ENCODE results near the gene COL5A1.

COL5A1 gene

DNA sequence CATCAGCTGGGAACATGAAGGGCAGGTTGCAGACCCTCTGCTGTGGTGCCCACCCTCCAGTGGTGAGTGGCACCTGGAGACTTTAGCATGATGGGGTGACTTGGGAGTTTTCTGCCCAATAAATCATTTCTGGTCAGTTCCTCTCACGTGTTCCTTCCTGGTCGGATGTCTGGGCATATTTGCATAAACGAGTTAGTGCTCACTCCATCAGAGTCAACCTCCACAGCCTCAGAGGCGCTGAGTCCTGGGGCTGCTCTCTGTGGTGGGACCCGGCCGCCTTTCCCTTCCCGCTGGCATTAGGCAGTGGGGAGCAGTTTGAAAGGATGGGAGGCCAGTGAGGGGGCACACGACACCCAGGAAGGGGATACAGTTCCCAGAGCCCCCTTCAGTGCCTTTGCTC lies 125.0 kb downstream of the COL5A1 start:
- H3K4me3 ChIP-seq (ENCODE audit: low read depth, low read length), result no peak overlapping the region; the same call in 1 of the 2 replicates
- peak; percentile 12 for DNase-seq (ENCODE audit: low read depth)
- TF ChIP-seq, protein P1, sequence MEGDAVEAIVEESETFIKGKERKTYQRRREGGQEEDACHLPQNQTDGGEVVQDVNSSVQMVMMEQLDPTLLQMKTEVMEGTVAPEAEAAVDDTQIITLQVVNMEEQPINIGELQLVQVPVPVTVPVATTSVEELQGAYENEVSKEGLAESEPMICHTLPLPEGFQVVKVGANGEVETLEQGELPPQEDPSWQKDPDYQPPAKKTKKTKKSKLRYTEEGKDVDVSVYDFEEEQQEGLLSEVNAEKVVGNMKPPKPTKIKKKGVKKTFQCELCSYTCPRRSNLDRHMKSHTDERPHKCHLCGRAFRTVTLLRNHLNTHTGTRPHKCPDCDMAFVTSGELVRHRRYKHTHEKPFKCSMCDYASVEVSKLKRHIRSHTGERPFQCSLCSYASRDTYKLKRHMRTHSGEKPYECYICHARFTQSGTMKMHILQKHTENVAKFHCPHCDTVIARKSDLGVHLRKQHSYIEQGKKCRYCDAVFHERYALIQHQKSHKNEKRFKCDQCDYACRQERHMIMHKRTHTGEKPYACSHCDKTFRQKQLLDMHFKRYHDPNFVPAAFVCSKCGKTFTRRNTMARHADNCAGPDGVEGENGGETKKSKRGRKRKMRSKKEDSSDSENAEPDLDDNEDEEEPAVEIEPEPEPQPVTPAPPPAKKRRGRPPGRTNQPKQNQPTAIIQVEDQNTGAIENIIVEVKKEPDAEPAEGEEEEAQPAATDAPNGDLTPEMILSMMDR (IDR thresholded peaks at IDR 0.05; ENCODE audit: insufficient read depth, low read depth, low read length, missing control alignments), result no peak

DNA sequence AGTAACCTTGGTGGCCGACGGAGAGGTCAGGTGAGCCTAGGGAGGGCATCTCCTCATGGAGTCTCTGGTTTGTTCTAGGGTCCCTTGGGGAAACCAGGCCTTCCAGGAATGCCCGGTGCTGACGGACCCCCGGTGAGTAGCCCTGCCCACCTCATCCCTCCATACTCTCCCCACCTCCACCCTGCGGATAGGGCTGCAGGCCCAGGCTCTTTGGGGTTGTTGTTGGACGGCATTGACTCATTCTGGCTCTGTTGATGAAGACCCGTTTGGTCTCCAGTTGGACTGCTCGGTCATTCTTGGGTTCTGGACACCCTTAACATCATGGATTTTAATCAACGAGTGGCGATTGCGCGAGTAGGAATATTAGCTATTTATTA lies 126.7 kb downstream of the COL5A1 start:
- DNase-seq (ENCODE audit: low read depth), result no peak
- TF ChIP-seq, protein P1 (IDR thresholded peaks at IDR 0.05; ENCODE audit: insufficient read depth, low read depth, low read length, missing control alignments), result no peak
- no peak overlapping the region for H3K4me3 ChIP-seq (ENCODE audit: low read depth, low read length)

DNA sequence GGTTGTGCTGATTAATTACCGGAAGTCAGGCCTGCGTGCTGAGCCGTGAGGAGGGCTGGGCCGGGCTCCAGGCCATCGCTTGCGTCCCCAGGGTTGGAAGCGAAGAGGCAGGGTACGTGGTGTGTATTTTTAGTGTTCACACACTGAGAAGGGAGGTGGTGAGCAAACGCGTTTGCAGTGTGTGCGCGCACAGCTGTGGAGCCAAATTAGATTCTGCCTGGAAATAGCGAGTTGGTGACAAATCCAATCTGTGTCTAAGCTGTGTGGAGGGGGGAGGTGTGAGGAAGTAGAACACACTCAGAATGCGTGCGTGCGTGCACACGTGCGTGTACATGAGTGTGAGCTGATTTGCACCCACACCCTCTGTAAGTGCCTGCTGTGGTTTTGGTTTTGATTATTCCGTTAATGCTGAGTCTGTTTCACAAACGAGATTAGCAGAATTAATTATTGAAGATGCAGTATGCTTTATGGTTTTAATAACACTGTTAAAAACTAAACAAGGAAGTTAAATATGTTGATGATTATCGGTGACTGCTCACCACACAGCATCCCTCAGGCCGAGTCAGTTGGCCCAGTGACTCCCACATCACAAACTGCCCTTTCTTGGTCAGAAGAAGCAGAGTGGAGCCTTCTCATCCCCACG lies 127.2 kb downstream of the COL5A1 start:
- TF ChIP-seq, protein P1 (IDR thresholded peaks at IDR 0.05; ENCODE audit: insufficient read depth, low read depth, low read length, missing control alignments), result no peak
- no peak for DNase-seq (ENCODE audit: low read depth)
- no peak overlapping the region for H3K4me3 ChIP-seq (ENCODE audit: low read depth, low read length)

DNA sequence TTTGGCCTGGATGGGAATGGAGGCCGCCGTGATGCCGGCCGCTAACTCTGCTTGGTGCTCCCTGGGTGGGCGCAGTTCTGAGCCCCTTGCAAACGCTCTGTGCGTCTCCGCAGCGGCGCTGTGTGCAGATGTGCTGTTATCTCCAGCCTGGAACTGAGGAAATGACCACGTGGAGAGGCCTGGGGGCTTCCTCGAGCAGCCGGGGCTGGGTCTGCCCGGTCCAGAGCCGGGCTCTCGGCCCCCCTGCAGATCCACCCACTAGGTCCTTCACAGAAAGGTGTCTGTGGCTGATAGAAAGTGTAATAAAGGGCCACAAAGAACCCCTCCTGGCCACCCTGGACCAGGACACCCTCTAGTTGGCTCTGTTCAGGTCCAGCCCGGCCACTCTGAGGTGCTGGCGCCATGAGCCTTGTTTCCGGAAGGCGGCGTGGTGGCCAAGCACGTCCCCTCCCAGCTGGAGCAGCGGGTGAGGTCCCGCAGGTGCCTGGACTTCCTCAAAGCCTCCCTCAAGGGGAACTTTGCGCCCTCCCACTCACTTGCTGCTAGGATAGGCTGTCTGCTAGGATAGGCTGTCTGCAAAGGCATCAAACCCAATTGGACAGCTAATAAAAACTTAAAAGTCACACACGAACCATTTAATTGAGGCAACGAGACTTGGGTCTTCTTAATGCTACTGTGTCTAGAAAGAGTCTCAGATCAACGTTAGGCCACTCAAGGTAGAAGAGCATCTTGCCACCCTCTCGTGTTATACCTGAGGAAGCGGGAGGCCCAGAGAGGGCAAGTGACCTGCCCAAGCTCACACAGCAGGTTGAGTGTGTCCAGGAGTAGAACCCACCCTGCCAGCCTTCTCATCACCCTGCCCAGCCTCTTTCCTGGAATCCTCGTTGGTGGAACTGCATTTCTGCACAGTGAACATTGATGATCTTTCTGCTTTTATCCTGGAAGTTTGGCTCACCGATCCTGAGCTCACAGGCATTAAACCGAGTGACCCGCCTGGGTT lies 129.7 kb downstream of the COL5A1 start:
- TF ChIP-seq, protein P1 (IDR thresholded peaks at IDR 0.05; ENCODE audit: insufficient read depth, low read depth, low read length, missing control alignments), result no peak
- DNase-seq (ENCODE audit: low read depth), result no peak
- H3K4me3 ChIP-seq (ENCODE audit: low read depth, low read length), result no peak overlapping the region

DNA sequence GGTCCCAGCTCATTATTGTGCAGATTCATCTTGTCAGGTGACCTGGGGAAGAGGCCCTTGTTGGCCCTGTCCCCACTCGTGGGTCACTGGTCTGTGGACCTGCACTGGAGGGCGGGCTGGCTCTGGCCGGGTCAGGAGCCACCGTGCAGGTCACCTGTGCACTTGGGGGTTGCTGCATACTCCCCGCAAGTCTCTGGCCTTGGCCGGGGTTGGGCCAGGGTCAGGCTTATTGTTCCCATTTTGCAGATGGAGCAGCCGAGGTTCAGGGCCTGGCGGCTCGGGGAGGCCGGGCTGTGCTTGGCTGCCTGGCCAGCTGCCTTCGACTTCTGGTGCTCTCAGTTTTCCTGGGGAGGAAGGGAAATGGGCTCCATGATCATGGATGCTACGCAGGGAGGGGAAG lies 130.7 kb downstream of the COL5A1 start:
- H3K4me3 ChIP-seq (ENCODE audit: low read depth, low read length), result no peak overlapping the region
- TF ChIP-seq, protein P1 (IDR thresholded peaks at IDR 0.05; ENCODE audit: insufficient read depth, low read depth, low read length, missing control alignments), result no peak
- no peak for DNase-seq (ENCODE audit: low read depth)

DNA sequence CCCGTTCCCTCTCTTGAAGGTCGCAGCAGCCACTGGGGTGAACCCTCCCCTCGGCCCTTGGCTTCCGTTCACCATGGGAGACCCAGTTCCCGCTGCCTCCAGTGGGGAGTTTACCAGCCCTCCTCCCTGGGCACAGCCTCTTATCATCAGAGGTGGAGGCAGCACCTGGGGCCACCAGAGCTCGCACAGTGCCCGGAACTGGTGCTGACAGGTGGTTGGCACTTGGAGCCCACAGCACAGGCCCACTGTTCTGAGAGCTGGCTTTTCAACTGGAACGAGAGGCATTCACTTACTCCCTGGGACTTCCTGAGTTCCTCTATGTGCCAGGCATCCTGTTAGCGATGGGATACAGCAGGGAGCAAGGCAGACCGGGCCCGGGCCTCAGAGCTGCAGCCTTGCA lies 132.2 kb downstream of the COL5A1 start:
- H3K4me3 ChIP-seq (ENCODE audit: low read depth, low read length), result no peak overlapping the region
- TF ChIP-seq, protein P1 (IDR thresholded peaks at IDR 0.05; ENCODE audit: insufficient read depth, low read depth, low read length, missing control alignments), result no peak

More for the DNA sequence above, 132.2 kb downstream of the COL5A1 start:
- no peak for DNase-seq (ENCODE audit: low read depth)

All from GM12865 (cell line).